HG02981 (cell line): ENCODE results near the gene MAML2.

Experiments used
- ATAC-seq: cut with Tn5 transposase; IDR thresholded peaks from one replicate; pipeline ENCODE4 v1.9.1; 2021; ENCODE audit warnings: mild to moderate bottlenecking, moderate library complexity; ENCODE audit not compliant: unreplicated experiment

The MAML2 gene

GRCh38 chr11:96139691-96140090 lies 203.3 kb downstream of the MAML2 start:
- no peak for ATAC-seq

- no peak for ATAC-seq
Measured at GRCh38 chr11:96137373-96137772, 205.6 kb downstream of the MAML2 start.

- no peak for ATAC-seq
Measured at GRCh38 chr11:96136613-96137298, 206.2 kb downstream of the MAML2 start.

GRCh38 chr11:96134602-96135001 lies 208.4 kb downstream of the MAML2 start:
- ATAC-seq = no peak

- ATAC-seq = peak; percentile 43
Measured at GRCh38 chr11:96132437-96132836, 210.6 kb downstream of the MAML2 start.

- no peak for ATAC-seq
Measured at GRCh38 chr11:96130061-96130620, 212.9 kb downstream of the MAML2 start.

GRCh38 chr11:96127596-96127959 lies 215.4 kb downstream of the MAML2 start:
- ATAC-seq = no peak

GRCh38 chr11:96126917-96127595 lies 215.9 kb downstream of the MAML2 start:
- peak; percentile 53 for ATAC-seq

- ATAC-seq = no peak
Measured at GRCh38 chr11:96125400-96125799, 217.6 kb downstream of the MAML2 start.

- ATAC-seq = no peak
Measured at GRCh38 chr11:96124155-96124554, 218.8 kb downstream of the MAML2 start.

- no peak for ATAC-seq
Measured at GRCh38 chr11:96123301-96123700, 219.7 kb downstream of the MAML2 start.

- ATAC-seq = no peak
Measured at GRCh38 chr11:96122601-96123074, 220.4 kb downstream of the MAML2 start.

GRCh38 chr11:96119211-96119610 lies 223.8 kb downstream of the MAML2 start:
- no peak for ATAC-seq

GRCh38 chr11:96116376-96116775 lies 226.6 kb downstream of the MAML2 start:
- no peak for ATAC-seq

GRCh38 chr11:96114178-96115064 lies 228.6 kb downstream of the MAML2 start:
- no peak for ATAC-seq

- ATAC-seq = no peak
Measured at GRCh38 chr11:96113193-96113681, 229.8 kb downstream of the MAML2 start.

GRCh38 chr11:96112192-96113128 lies 230.5 kb downstream of the MAML2 start:
- peak; percentile 94 for ATAC-seq

GRCh38 chr11:96111308-96111707 lies 231.7 kb downstream of the MAML2 start:
- no peak for ATAC-seq

GRCh38 chr11:96110302-96110701 lies 232.7 kb downstream of the MAML2 start:
- no peak for ATAC-seq
